Upper lobe of right lung (tissue), 1 donor: ENCODE measurements around the gene YTHDC2. TPM values are rescaled to one million over a fixed set of nuclear protein-coding genes. Genes with fewer than 3 reads are reported as not detected.

ENCODE experiments used
- ATAC-seq: fragments of 200-7000 bp; cut with Tn5 transposase; one replicate; pipeline ENCODE4 v1.9.1; 2020; ENCODE audit warnings: mild to moderate bottlenecking, moderate library complexity
- DNase-seq: peaks from one replicate; pipeline ENCODE4 v3.0.0-alpha.2; 2020
- H3K27ac ChIP-seq: fragments of 200-600 bp; one replicate; pipeline ENCODE4 v1.8.0; 2022
- H3K27me3 ChIP-seq: fragments of 200-600 bp; one replicate; pipeline ENCODE4 v1.8.0; 2022; ENCODE audit warnings: mild to moderate bottlenecking
- H3K36me3 ChIP-seq: fragments of 200-600 bp; one replicate; pipeline ENCODE4 v1.8.0; 2022
- H3K4me1 ChIP-seq: fragments of 200-600 bp; one replicate; pipeline ENCODE4 v1.8.0; 2022
- H3K4me3 ChIP-seq: fragments of 200-600 bp; one replicate; pipeline ENCODE4 v1.8.0; 2022; ENCODE audit warnings: mild to moderate bottlenecking
- H3K9me3 ChIP-seq: fragments of 200-600 bp; one replicate; pipeline ENCODE4 v1.8.0; 2022
- intact Hi-C: fragments of 100-400 bp; cut with DNase I; formaldehyde crosslinking; loops from one replicate; pipeline ENCODE4 v1.11.0; 2022
- total RNA-seq: library from RNA; stranded (reverse); fragmentation: NEBNext Ultra II Directional; extraction: Animal tissue kit (Norgen Biotek cat#: 25700); gene quantifications from one replicate; pipeline ENCODE4 v1.2.1, GENCODE V29; 2021
- TF ChIP-seq, protein P1 (sequence below): fragments of 200-600 bp; IDR thresholded peaks from one replicate; pipeline ENCODE4 v1.8.0; 2022; ENCODE audit warnings: antibody characterized with exemption
- donor health status: DM: no; HTN: yes; CAD: no; lungs with severe emphysema.

YTHDC2 gene
- total RNA-seq, 1 donor from 2014 or later, result 21.7 TPM

DNA sequence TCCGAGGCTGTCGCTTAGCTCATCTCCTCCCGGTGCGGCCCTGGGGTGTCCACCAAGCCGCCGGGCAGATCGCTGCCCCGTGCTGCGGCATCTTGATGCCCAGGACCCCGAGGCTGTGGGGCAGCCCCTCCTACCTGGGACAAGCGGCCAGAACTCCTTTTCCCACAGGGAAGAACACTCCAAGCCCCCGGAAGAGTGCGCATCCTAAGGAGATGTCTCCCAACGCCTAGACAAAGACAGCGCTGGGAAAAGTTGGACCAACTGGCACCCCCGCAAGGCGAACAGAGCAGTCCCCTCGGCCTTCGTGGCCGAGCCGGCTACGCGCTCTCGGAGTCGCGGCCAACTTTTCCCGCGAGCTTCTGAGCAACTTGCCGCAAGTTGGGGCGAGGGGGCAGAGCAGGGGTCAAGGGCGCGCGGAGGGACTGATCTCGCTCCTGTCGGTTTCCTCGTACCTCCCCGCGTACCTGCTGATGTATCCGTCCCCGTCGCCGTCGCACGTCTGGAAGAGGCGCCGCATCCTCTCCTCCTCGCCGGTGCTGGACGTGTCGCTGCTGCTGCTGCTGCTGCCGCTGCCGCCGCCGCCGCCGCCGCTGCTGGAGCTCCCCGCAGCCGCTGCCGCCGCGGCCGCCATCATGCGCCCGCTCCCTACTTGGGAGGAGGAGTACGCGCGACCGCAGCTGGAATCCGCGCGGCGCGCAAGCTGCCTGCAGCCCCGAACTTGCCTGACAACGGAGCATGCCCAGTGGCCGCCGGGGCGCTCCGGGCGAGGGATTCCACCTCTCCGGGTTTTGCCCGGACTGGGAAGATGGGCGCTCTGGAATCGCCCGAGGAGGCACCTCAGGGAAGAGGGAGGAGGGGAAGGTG lies 25.5 kb upstream of the YTHDC2 start, which contains the start of gene MCC:
TSS of gene MCC (minus strand) at position 673 of the 864 bp plus-strand sequence.
- H3K9me3 ChIP-seq, result peaks cover 4% of the 10 kb centered on the region
- ATAC-seq (peak; percentile 85), DNase-seq (peak; percentile 88)
- peak within 1 kb of the TSS; percentile 58 for H3K4me3 ChIP-seq
- peak within 1 kb of the TSS; percentile 30 for H3K27ac ChIP-seq
- intact Hi-C loops, result no loop called here
- no peaks in the 10 kb centered on the region for H3K36me3 ChIP-seq
- H3K4me1 ChIP-seq, result peaks cover 22% of the 10 kb centered on the region
- TF ChIP-seq, protein P1, sequence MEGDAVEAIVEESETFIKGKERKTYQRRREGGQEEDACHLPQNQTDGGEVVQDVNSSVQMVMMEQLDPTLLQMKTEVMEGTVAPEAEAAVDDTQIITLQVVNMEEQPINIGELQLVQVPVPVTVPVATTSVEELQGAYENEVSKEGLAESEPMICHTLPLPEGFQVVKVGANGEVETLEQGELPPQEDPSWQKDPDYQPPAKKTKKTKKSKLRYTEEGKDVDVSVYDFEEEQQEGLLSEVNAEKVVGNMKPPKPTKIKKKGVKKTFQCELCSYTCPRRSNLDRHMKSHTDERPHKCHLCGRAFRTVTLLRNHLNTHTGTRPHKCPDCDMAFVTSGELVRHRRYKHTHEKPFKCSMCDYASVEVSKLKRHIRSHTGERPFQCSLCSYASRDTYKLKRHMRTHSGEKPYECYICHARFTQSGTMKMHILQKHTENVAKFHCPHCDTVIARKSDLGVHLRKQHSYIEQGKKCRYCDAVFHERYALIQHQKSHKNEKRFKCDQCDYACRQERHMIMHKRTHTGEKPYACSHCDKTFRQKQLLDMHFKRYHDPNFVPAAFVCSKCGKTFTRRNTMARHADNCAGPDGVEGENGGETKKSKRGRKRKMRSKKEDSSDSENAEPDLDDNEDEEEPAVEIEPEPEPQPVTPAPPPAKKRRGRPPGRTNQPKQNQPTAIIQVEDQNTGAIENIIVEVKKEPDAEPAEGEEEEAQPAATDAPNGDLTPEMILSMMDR, result no peak
- H3K27me3 ChIP-seq, result peaks cover 67% of the 10 kb centered on the region

GRCh38 chr5:113488645-113489184 lies 24.8 kb upstream of the YTHDC2 start:
- Histone ChIP-seq H3K4me1 (peaks cover 22% of the 10 kb centered on the region), H3K9me3 (peaks cover 4% of the 10 kb centered on the region), H3K27me3 (peaks cover 67% of the 10 kb centered on the region), H3K4me3 (peak overlapping the region; percentile 58), H3K27ac (peak overlapping the region; percentile 30), H3K36me3 (no peaks in the 10 kb centered on the region)
- peak; percentile 32 for ATAC-seq
- intact Hi-C loops, result no loop called here
- TF ChIP-seq, protein P1, result no peak
- DNase-seq, result no peak

DNA sequence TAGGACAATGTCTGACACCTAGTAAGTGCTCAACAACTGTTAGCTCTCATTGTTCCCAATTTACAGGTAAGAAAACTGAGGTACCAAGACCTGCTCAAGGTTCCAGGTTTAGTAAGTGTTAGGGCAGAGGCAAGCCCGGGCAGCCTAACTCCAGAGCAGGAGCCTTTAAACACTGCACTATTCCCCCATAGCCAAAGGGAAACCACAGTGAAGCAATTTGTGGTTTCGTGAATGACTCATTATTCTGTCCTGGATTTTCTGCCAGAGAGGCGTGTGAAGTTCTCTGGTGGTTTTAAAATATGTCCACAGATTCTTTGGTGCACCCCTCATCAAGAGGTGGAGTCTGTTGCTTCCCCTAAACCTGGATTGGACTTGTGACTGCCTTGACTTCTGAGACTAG lies 24.2 kb upstream of the YTHDC2 start:
- TF ChIP-seq, protein P1, result no peak
- no peak for DNase-seq
- ATAC-seq, result peak; percentile 79
- peaks cover 22% of the 10 kb centered on the region for H3K4me1 ChIP-seq
- intact Hi-C loops, result no loop called here
- H3K9me3 ChIP-seq, result peaks cover 4% of the 10 kb centered on the region
- H3K27ac ChIP-seq, result no peak overlapping the region
- no peaks in the 10 kb centered on the region for H3K36me3 ChIP-seq
- H3K27me3 ChIP-seq, result peaks cover 67% of the 10 kb centered on the region
- H3K4me3 ChIP-seq, result no peak overlapping the region

DNA sequence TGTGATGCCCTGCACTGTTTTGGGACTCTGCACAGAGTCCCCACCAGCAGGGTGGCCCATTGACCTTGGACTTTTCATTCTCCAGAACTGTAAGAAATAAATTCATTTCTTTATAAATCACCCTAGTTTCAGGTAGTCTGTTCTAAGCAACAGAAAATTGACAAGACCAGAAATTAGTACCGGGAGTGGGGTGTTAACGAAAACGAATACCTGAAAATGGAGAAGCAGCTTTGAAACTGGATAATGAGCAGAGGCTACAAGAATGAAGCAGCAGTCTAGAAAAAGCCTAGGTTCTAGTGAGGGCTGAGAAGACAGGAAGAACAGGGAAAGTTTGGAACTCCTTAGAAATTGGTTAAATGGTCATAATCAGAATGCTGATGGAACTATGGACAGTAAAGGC lies 23.2 kb upstream of the YTHDC2 start:
- Histone ChIP-seq H3K36me3 (no peaks in the 10 kb centered on the region), H3K9me3 (peaks cover 4% of the 10 kb centered on the region), H3K27ac (no peak overlapping the region), H3K4me3 (no peak overlapping the region), H3K4me1 (peaks cover 22% of the 10 kb centered on the region), H3K27me3 (peaks cover 59% of the 10 kb centered on the region)
- TF ChIP-seq, protein P1, result no peak
- DNase-seq, result no peak
- intact Hi-C loops, result no loop called here
- ATAC-seq, result no peak

DNA sequence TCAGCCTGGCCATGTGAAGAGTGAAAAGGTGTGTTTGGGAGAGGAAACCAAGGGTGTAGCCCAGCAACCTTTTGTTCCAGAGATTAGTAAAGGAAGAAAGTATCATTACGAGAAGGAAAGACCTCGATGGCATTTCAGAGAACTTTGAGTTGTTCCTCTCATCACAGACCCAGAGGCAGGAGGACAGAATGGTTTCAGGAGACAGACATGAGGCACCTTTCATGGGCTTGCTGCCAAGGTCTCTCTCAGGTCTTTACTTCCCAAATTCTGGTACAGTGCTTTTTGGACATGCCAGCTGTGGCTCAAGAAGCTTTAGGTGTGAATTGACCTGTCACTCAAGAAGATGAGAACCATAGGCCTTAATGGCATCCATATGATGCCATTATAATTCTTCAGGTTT lies 22.5 kb upstream of the YTHDC2 start:
- intact Hi-C loops, result no loop called here
- DNase-seq (no peak), ATAC-seq (no peak)
- peaks cover 4% of the 10 kb centered on the region for H3K9me3 ChIP-seq
- H3K4me1 ChIP-seq, result peaks cover 22% of the 10 kb centered on the region
- H3K27me3 ChIP-seq, result peaks cover 52% of the 10 kb centered on the region
- no peak overlapping the region for H3K4me3 ChIP-seq
- TF ChIP-seq, protein P1, result no peak
- H3K27ac ChIP-seq, result no peak overlapping the region
- no peaks in the 10 kb centered on the region for H3K36me3 ChIP-seq
